CD14-positive monocyte (primary cell): ENCODE results near the gene PRR15. TPM values are rescaled to one million over a fixed set of nuclear protein-coding genes. Genes with fewer than 3 reads are reported as not detected.

Source experiments
- DNase-seq, 3 donors: peaks; one replicate each; pipeline ENCODE4 v3.0.0-alpha.2; 2011 to 2022
- H2AFZ ChIP-seq: 2 replicates; pipeline ENCODE4 v1.6.0; 2012; ENCODE audit warnings: mild to moderate bottlenecking, low read depth, low read length, inconsistent platforms; ENCODE audit not compliant: insufficient read depth, poor library complexity, severe bottlenecking
- H3K27ac ChIP-seq, 2 donors: 1 replicate in 1 of 2; 2 replicates in 1 of 2; pipeline ENCODE4 v1.5.1; 2012 to 2013; ENCODE audit warnings: low read length in 2 of 2, control low read depth in 1 of 2, inconsistent platforms in 1 of 2, low read depth in 1 of 2, mild to moderate bottlenecking in 1 of 2
- H3K27me3 ChIP-seq, 2 donors: one replicate each; pipeline versions ENCODE4 v1.6.0 to v1.6.1; 2011 to 2013; ENCODE audit warnings: low read length in 2 of 2; ENCODE audit not compliant: control insufficient read depth in 2 of 2, insufficient read depth in 2 of 2
- H3K36me3 ChIP-seq, 2 donors: replicated peaks in 1 of 2; 1 replicate in 1 of 2; 2 replicates in 1 of 2; pipeline versions ENCODE4 v1.5.1 to v1.6.1; 2012 to 2013; ENCODE audit warnings: low read length in 2 of 2, control low read depth in 1 of 2, inconsistent platforms in 1 of 2, mild to moderate bottlenecking in 1 of 2; ENCODE audit not compliant: insufficient read depth in 2 of 2, control insufficient read depth in 1 of 2
- H3K4me1 ChIP-seq, 2 donors: 1 replicate in 1 of 2; 2 replicates in 1 of 2; pipeline versions ENCODE4 v1.5.1 to v1.6.1; 2012 to 2013; ENCODE audit warnings: low read length in 2 of 2, control low read depth in 1 of 2, inconsistent platforms in 1 of 2, mild to moderate bottlenecking in 1 of 2, moderate library complexity in 1 of 2; ENCODE audit not compliant: insufficient read depth in 2 of 2, control insufficient read depth in 1 of 2
- H3K4me2 ChIP-seq: replicated peaks from 2 replicates; pipeline ENCODE3; 2012; ENCODE audit warnings: low read length, moderate library complexity, mild to moderate bottlenecking; ENCODE audit not compliant: poor library complexity, severe bottlenecking; ENCODE audit errors: extremely low read depth
- H3K4me3 ChIP-seq, 3 experiments: fragments of 200-600 bp in 1 of 3; sonication (generic) in 1 of 3; replicated peaks in 1 of 3; 1 replicate in 2 of 3; 2 replicates in 1 of 3; pipeline ENCODE4 v1.5.1; 2011 to 2013; ENCODE audit warnings: low read length in 3 of 3, mild to moderate bottlenecking in 3 of 3, control low read depth in 2 of 3, low read depth in 2 of 3, inconsistent platforms in 1 of 3, moderate library complexity in 1 of 3
- H3K79me2 ChIP-seq: 2 replicates; pipeline ENCODE4 v1.6.0; 2012; ENCODE audit warnings: mild to moderate bottlenecking, control low read depth, inconsistent platforms, low read length, moderate library complexity; ENCODE audit not compliant: insufficient read depth
- H3K9ac ChIP-seq: 2 replicates; pipeline ENCODE4 v1.6.0; 2017; ENCODE audit warnings: low read length, mild to moderate bottlenecking; ENCODE audit not compliant: insufficient read depth, poor library complexity, severe bottlenecking
- H3K9me3 ChIP-seq, 2 donors: replicated peaks in 1 of 2; 1 replicate in 1 of 2; 2 replicates in 1 of 2; pipeline versions ENCODE4 v1.5.1 to v1.6.1; 2012 to 2013; ENCODE audit warnings: low read length in 2 of 2, control low read depth in 1 of 2; ENCODE audit not compliant: control insufficient read depth in 1 of 2, insufficient read depth in 1 of 2
- H4K20me1 ChIP-seq: 2 replicates; pipeline ENCODE4 v1.6.0; 2012; ENCODE audit warnings: mild to moderate bottlenecking, low read length, control low read depth, moderate library complexity; ENCODE audit not compliant: insufficient read depth
- H3K27ac Mint-ChIP-seq, 7 donors: one replicate each; pipeline ENCODE4 v1.8.0; 2020; ENCODE audit warnings: mild to moderate bottlenecking in 7 of 7, mixed read lengths in 7 of 7, moderate library complexity in 6 of 7, inconsistent platforms in 2 of 7
- H3K27me3 Mint-ChIP-seq, 3 donors: one replicate each; pipeline ENCODE4 v1.8.0; 2021 to 2022; ENCODE audit warnings: low read depth in 3 of 3, mild to moderate bottlenecking in 3 of 3, mixed read lengths in 3 of 3, moderate library complexity in 3 of 3, inconsistent platforms in 1 of 3
- H3K36me3 Mint-ChIP-seq, 2 donors: one replicate each; pipeline ENCODE4 v1.8.0; 2020; ENCODE audit warnings: mixed read lengths in 2 of 2, inconsistent platforms in 1 of 2, mild to moderate bottlenecking in 1 of 2
- H3K4me1 Mint-ChIP-seq: one replicate; pipeline ENCODE4 v1.8.0; 2020; ENCODE audit warnings: mild to moderate bottlenecking, mixed read lengths
- H3K4me3 Mint-ChIP-seq, 2 donors: one replicate each; pipeline ENCODE4 v1.8.0; 2020; ENCODE audit warnings: mild to moderate bottlenecking in 2 of 2, mixed read lengths in 2 of 2, moderate library complexity in 1 of 2
- H3K9me3 Mint-ChIP-seq, 7 donors: one replicate each; pipeline ENCODE4 v1.8.0; 2020 to 2022; ENCODE audit warnings: mixed read lengths in 7 of 7, mild to moderate bottlenecking in 6 of 7, moderate library complexity in 6 of 7, inconsistent platforms in 2 of 7
- CTCF ChIP-seq: fragments of 200-600 bp; IDR thresholded peaks from one replicate; pipeline ENCODE4 v1.8.0; 2022; ENCODE audit warnings: antibody characterized with exemption, mild to moderate bottlenecking
- WGBS: methylation state at CpG from one replicate; pipeline ENCODE4 v1.1.5; 2013; ENCODE audit warnings: missing lambda C conversion rate; ENCODE audit not compliant: insufficient coverage; 5-methylcytosine and 5-hydroxymethylcytosine counted together
- intact Hi-C, 2 donors: fragments of 100-400 bp; cut with micrococcal nuclease; formaldehyde crosslinking; loops; one replicate each; pipeline versions ENCODE4 v1.15.0 to v1.15.1; 2023
- polyA plus RNA-seq, 3 donors: library from polyadenylated mRNA; depleted of rRNA in 1 of 3; unstranded in 2 of 3; stranded (reverse) in 1 of 3; fragments of 300-500 nt in 2 of 3; fragments of >200 nt in 1 of 3; fragmentation: Illumina TruSeq in 2 of 3; gene quantifications; 1 replicate in 2 of 3; 2 replicates in 1 of 3; pipeline ENCODE4 v1.2.3, GENCODE V29; 2012 to 2021

The PRR15 gene
- polyA plus RNA-seq, 3 donors: not detected

DNA sequence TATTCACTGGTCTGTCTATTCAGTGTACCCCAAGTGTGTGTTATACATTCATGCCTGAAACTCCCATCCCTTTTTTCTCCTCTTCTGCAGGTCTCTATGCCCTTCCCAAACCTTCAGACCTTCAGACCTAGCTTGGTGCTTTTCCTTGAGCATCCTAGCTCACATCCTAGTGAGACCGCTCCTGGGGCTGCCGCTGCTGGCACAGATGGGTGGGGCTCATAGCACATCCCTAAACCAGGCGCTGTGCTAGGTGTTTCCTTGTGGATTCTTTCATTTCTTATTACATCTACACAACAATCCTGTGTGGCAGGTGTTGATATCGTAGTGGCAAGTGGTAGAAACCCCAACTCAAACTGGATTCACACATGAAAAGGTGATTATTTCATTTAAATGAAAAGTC, 43.2 kb downstream of the PRR15 start:
- WGBS: 100% methylated on average over 2 of the region's 4 CpGs
- no peaks in the 10 kb centered on the region for H3K9me3 ChIP-seq
- H2AFZ ChIP-seq: no peak overlapping the region
- DNase-seq: no peak
- Mint-ChIP-seq H3K36me3 (no peaks in the 10 kb centered on the region), H3K4me1 (peaks cover 3% of the 10 kb centered on the region), H3K27me3 (peaks cover under 1 to 6% (median 2%) of the 10 kb centered on the region in 3 donors), H3K4me3 (no peak overlapping the region), H3K9me3 (peaks cover 0 to 4% (median 0%) of the 10 kb centered on the region in 7 donors), H3K27ac (no peak overlapping the region)
- H3K27ac ChIP-seq: no peak overlapping the region
- TF ChIP-seq CTCF: no peak
- intact Hi-C loops: no loop called here
- no peak overlapping the region for H3K9ac ChIP-seq
- H3K27me3 ChIP-seq: no peaks in the 10 kb centered on the region
- H3K36me3 ChIP-seq: no peaks in the 10 kb centered on the region
- no peak overlapping the region for H3K4me3 ChIP-seq
- H3K4me2 ChIP-seq: no peak overlapping the region
- H3K4me1 ChIP-seq: no peaks in the 10 kb centered on the region
- H4K20me1 ChIP-seq: no peaks in the 10 kb centered on the region
- H3K79me2 ChIP-seq: no peaks in the 10 kb centered on the region

GRCh38 chr7:29607259-29607658, 43.6 kb downstream of the PRR15 start:
- Mint-ChIP-seq H3K4me1 (peaks cover 5% of the 10 kb centered on the region), H3K36me3 (no peaks in the 10 kb centered on the region)
- 95% methylated on average over 4 of the region's 4 CpGs for WGBS

More at GRCh38 chr7:29607259-29607658, 43.6 kb downstream of the PRR15 start:
- no peak for DNase-seq
- Histone ChIP-seq H4K20me1 (no peaks in the 10 kb centered on the region), H3K4me2 (no peak overlapping the region), H3K27me3 (no peaks in the 10 kb centered on the region), H3K4me3 (no peak overlapping the region), H3K27ac (no peak overlapping the region), H3K79me2 (no peaks in the 10 kb centered on the region), H3K9me3 (no peaks in the 10 kb centered on the region), H3K9ac (no peak overlapping the region), H3K4me1 (no peaks in the 10 kb centered on the region), H2AFZ (no peak overlapping the region), H3K36me3 (no peaks in the 10 kb centered on the region)
- Mint-ChIP-seq H3K27ac (no peak overlapping the region), H3K9me3 (peaks cover 0 to 4% (median 0%) of the 10 kb centered on the region in 7 donors), H3K27me3 (peaks cover 2 to 6% (median 2%) of the 10 kb centered on the region in 3 donors), H3K4me3 (no peak overlapping the region)
- TF ChIP-seq CTCF: no peak
- intact Hi-C loops: no loop called here
